ENCODE data around the gene RICTOR.

GRCh38 chr5:39080168-39080567 lies 6.0 kb upstream of the RICTOR start:
- TF ChIP-seq CTCF (IDR thresholded peaks at IDR 0.05; ENCODE audit: poor library complexity, severe bottlenecking) (no peak), SMC3 (conservative IDR thresholded peaks at IDR 0.05; ENCODE audit: poor library complexity) (no peak), TAF1 (IDR thresholded peaks at IDR 0.05; ENCODE audit: low read depth) (no peak), REST (IDR thresholded peaks at IDR 0.05; ENCODE audit: borderline replicate concordance) (peak; percentile 38), EP300 (conservative IDR thresholded peaks at IDR 0.05; ENCODE audit: poor library complexity, severe bottlenecking) (peak; percentile 49), EZH2 (IDR thresholded peaks at IDR 0.05; ENCODE audit: borderline replicate concordance, insufficient read depth, low read length, poor library complexity, severe bottlenecking) (no peak), MXI1 (conservative IDR thresholded peaks at IDR 0.05; ENCODE audit: poor library complexity, severe bottlenecking) (no peak)

Data from neural cell (in vitro differentiated cells).